Measurements from ENCODE around the gene MYCN. TPM values are rescaled to one million over a fixed set of nuclear protein-coding genes. Genes with fewer than 3 reads are reported as not detected.

The MYCN gene
- total and polyA plus RNA-seq, 4 donors: 0.16 to 1.3 TPM; not detected in 2

DNA sequence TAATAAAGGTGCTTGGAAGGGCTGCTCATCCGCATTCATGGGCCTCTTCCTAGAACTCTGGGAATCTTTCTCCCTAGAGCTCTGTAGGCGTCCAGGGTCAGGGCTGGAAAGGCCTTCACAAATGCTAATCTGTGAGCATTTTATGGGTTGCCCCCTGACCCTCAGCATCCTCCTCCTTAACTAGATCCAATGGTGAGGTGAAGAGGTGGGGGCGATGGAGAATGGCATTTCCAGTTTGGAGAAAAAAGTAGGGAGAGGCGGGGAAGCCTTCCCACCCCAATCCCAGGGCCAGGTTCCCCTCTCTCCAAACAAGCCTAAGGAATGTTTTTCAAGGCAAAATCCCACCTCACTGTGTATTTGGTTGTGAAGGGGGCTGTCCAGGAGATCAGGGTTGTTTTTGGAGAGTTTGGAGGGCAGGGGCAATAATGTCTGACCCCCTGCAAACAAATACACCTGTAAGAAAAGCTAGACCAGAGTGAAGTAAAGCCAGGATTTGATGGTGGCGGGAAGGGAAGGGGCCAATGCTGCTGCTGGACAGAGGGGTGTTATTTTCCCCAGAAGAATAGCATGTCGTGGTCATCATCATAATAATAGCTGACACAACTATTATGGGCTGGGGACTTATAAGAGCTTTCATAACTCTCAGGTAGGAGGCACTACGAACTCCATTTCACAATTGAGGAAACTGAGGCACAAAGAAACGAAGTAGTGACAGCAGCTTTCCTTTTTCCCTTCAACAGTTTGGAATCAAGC lies 1.4 kb upstream of the MYCN start:
- H3K4me3 ChIP-seq (ENCODE audit: low read depth in 1 of 3, low read length in 3 of 3): peak overlapping the region in 2 of 3 donors; percentile 42 to 50
- no peak overlapping the region for H3K27ac ChIP-seq (ENCODE audit: low read depth in 1 of 2, low read length in 2 of 2)
- H3K27me3 ChIP-seq (ENCODE audit: control insufficient read depth in 4 of 4, insufficient read depth in 4 of 4, low read length in 3 of 4): peaks cover 0 to 3% (median 2%) of the 10 kb centered on the region in 4 donors
- DNase-seq (ENCODE audit: low spot score): no peak
- peaks cover 22 to 51% (median 35%) of the 10 kb centered on the region in 4 donors for H3K4me1 ChIP-seq (ENCODE audit: control insufficient read depth in 4 of 4, insufficient read depth in 4 of 4, low read length in 3 of 4)
- no peak overlapping the region for H3K9ac ChIP-seq (ENCODE audit: low read depth in 1 of 2, low read length in 2 of 2)
- 75% methylated on average over 8 of the region's 8 CpGs for WGBS
- TF ChIP-seq NR2F2 (IDR thresholded peaks at IDR 0.05): no peak
- no peak for TF ChIP-seq TAF1 (conservative IDR thresholded peaks at IDR 0.05)
- TF ChIP-seq RAD21 (IDR thresholded peaks at IDR 0.05): no peak
- TF ChIP-seq, protein P1, sequence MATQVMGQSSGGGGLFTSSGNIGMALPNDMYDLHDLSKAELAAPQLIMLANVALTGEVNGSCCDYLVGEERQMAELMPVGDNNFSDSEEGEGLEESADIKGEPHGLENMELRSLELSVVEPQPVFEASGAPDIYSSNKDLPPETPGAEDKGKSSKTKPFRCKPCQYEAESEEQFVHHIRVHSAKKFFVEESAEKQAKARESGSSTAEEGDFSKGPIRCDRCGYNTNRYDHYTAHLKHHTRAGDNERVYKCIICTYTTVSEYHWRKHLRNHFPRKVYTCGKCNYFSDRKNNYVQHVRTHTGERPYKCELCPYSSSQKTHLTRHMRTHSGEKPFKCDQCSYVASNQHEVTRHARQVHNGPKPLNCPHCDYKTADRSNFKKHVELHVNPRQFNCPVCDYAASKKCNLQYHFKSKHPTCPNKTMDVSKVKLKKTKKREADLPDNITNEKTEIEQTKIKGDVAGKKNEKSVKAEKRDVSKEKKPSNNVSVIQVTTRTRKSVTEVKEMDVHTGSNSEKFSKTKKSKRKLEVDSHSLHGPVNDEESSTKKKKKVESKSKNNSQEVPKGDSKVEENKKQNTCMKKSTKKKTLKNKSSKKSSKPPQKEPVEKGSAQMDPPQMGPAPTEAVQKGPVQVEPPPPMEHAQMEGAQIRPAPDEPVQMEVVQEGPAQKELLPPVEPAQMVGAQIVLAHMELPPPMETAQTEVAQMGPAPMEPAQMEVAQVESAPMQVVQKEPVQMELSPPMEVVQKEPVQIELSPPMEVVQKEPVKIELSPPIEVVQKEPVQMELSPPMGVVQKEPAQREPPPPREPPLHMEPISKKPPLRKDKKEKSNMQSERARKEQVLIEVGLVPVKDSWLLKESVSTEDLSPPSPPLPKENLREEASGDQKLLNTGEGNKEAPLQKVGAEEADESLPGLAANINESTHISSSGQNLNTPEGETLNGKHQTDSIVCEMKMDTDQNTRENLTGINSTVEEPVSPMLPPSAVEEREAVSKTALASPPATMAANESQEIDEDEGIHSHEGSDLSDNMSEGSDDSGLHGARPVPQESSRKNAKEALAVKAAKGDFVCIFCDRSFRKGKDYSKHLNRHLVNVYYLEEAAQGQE (IDR thresholded peaks at IDR 0.05): no peak
- TF ChIP-seq JUND (IDR thresholded peaks at IDR 0.05): no peak
- no peak for TF ChIP-seq HNF4A (conservative IDR thresholded peaks at IDR 0.05)
- TF ChIP-seq RXRA (IDR thresholded peaks at IDR 0.05): no peak
- TF ChIP-seq HNF4G (IDR thresholded peaks at IDR 0.05): no peak
- no peak for TF ChIP-seq SP1 (IDR thresholded peaks at IDR 0.05)
- TF ChIP-seq, protein P2, sequence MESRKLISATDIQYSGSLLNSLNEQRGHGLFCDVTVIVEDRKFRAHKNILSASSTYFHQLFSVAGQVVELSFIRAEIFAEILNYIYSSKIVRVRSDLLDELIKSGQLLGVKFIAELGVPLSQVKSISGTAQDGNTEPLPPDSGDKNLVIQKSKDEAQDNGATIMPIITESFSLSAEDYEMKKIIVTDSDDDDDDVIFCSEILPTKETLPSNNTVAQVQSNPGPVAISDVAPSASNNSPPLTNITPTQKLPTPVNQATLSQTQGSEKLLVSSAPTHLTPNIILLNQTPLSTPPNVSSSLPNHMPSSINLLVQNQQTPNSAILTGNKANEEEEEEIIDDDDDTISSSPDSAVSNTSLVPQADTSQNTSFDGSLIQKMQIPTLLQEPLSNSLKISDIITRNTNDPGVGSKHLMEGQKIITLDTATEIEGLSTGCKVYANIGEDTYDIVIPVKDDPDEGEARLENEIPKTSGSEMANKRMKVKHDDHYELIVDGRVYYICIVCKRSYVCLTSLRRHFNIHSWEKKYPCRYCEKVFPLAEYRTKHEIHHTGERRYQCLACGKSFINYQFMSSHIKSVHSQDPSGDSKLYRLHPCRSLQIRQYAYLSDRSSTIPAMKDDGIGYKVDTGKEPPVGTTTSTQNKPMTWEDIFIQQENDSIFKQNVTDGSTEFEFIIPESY (IDR thresholded peaks at IDR 0.05): no peak
- TF ChIP-seq GABPA (IDR thresholded peaks at IDR 0.05 in 1 of 2, conservative IDR thresholded peaks at IDR 0.05 in 1 of 2): no peak
- TF ChIP-seq FOXA2 (IDR thresholded peaks at IDR 0.05): no peak
- TF ChIP-seq, protein P3, sequence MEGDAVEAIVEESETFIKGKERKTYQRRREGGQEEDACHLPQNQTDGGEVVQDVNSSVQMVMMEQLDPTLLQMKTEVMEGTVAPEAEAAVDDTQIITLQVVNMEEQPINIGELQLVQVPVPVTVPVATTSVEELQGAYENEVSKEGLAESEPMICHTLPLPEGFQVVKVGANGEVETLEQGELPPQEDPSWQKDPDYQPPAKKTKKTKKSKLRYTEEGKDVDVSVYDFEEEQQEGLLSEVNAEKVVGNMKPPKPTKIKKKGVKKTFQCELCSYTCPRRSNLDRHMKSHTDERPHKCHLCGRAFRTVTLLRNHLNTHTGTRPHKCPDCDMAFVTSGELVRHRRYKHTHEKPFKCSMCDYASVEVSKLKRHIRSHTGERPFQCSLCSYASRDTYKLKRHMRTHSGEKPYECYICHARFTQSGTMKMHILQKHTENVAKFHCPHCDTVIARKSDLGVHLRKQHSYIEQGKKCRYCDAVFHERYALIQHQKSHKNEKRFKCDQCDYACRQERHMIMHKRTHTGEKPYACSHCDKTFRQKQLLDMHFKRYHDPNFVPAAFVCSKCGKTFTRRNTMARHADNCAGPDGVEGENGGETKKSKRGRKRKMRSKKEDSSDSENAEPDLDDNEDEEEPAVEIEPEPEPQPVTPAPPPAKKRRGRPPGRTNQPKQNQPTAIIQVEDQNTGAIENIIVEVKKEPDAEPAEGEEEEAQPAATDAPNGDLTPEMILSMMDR (IDR thresholded peaks at IDR 0.05; ENCODE audit: low read depth, low read length, missing input control): no peak
- no peak for TF ChIP-seq FOXA1 (IDR thresholded peaks at IDR 0.05)
- TF ChIP-seq EGR1 (IDR thresholded peaks at IDR 0.05; ENCODE audit: low read depth in 2 of 2): no peak
- TF ChIP-seq, protein P4, sequence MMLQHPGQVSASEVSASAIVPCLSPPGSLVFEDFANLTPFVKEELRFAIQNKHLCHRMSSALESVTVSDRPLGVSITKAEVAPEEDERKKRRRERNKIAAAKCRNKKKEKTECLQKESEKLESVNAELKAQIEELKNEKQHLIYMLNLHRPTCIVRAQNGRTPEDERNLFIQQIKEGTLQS (IDR thresholded peaks at IDR 0.05): no peak
- TF ChIP-seq, protein P5, sequence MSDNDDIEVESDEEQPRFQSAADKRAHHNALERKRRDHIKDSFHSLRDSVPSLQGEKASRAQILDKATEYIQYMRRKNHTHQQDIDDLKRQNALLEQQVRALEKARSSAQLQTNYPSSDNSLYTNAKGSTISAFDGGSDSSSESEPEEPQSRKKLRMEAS (IDR thresholded peaks at IDR 0.05): no peak
- no peak for TF ChIP-seq YY1 (IDR thresholded peaks at IDR 0.05)
- H3K9me3 ChIP-seq (ENCODE audit: control insufficient read depth in 4 of 4, low read length in 3 of 4): no peaks in the 10 kb centered on the region
- peaks cover 0 to 2% (median 0%) of the 10 kb centered on the region in 4 donors for H3K36me3 ChIP-seq (ENCODE audit: control insufficient read depth in 4 of 4, insufficient read depth in 3 of 4, low read depth in 1 of 4, low read length in 3 of 4)
